ENCODE results near the gene RAB37.

Gene RAB37

GRCh38 chr17:74744349-74744713 is 7.3 kb downstream of the RAB37 start:
- no peak overlapping the region for H3K4me3 ChIP-seq (ENCODE audit: low read depth, low read length)
- TF ChIP-seq, protein P1, sequence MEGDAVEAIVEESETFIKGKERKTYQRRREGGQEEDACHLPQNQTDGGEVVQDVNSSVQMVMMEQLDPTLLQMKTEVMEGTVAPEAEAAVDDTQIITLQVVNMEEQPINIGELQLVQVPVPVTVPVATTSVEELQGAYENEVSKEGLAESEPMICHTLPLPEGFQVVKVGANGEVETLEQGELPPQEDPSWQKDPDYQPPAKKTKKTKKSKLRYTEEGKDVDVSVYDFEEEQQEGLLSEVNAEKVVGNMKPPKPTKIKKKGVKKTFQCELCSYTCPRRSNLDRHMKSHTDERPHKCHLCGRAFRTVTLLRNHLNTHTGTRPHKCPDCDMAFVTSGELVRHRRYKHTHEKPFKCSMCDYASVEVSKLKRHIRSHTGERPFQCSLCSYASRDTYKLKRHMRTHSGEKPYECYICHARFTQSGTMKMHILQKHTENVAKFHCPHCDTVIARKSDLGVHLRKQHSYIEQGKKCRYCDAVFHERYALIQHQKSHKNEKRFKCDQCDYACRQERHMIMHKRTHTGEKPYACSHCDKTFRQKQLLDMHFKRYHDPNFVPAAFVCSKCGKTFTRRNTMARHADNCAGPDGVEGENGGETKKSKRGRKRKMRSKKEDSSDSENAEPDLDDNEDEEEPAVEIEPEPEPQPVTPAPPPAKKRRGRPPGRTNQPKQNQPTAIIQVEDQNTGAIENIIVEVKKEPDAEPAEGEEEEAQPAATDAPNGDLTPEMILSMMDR (IDR thresholded peaks at IDR 0.05; ENCODE audit: control insufficient read depth, extremely low read depth, insufficient read depth) = no peak
- DNase-seq (ENCODE audit: low read depth) = no peak

GRCh38 chr17:74744714-74745547 is 7.9 kb downstream of the RAB37 start:
- DNase-seq (ENCODE audit: low read depth) = no peak
- TF ChIP-seq, protein P1 (IDR thresholded peaks at IDR 0.05; ENCODE audit: control insufficient read depth, extremely low read depth, insufficient read depth) = peak; percentile 97
- peak overlapping the region; percentile 41 for H3K4me3 ChIP-seq (ENCODE audit: low read depth, low read length)

DNA sequence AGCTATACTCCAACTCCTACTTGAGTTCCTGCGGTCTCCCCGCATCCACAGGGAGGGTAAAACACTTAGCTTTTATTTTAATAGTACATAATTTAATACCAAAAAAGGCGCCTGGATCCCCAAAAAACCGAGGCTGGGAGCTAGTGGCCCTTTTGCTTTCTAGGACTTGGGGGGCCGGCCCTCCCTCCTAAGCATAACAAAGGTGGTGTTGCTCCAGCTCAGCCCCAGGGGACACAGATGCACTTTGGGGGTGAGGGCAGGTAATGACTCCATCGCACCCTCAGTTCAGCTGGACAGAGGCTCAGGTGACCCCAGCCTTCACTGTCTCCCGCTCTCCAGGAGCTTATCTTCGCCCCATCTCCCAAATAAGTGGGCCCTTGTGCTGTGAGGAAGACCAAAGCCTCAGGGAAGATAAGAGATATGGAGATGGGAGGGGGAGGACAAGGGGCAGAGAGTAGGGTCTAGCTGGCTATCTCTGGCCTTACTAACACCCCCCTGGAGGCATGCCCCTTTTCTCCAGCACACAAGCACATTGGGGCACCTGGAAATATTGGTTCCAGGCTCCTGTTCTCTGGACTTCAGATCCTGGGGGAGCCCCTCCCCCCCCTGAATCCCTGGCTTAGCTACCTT is 8.6 kb downstream of the RAB37 start:
- TF ChIP-seq, protein P1 (IDR thresholded peaks at IDR 0.05; ENCODE audit: control insufficient read depth, extremely low read depth, insufficient read depth) = no peak
- no peak overlapping the region for H3K4me3 ChIP-seq (ENCODE audit: low read depth, low read length)
- no peak for DNase-seq (ENCODE audit: low read depth)

DNA sequence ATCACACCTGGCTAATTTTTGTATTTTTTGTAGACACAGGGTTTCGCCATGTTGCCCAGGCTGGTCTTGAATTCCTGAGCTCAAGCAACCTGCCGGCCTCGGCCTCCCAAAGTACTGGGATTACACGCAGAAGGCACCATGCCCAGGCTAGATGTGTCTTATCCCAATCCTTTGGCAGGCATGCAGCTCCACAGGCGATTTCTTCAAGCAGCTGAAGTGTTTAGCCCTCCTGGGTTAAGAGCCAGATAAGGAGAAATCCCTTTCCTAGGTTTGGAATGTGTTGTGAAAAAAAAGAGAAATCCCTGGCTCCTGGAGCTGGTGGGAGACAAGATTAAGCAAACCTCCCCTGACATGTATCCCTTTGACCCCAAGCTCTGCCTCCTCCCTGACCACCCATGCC is 9.3 kb downstream of the RAB37 start:
- TF ChIP-seq, protein P1 (IDR thresholded peaks at IDR 0.05; ENCODE audit: control insufficient read depth, extremely low read depth, insufficient read depth) = no peak
- no peak overlapping the region for H3K4me3 ChIP-seq (ENCODE audit: low read depth, low read length)
- DNase-seq (ENCODE audit: low read depth) = no peak

GRCh38 chr17:74746922-74747321 is 9.9 kb downstream of the RAB37 start:
- TF ChIP-seq, protein P1 (IDR thresholded peaks at IDR 0.05; ENCODE audit: control insufficient read depth, extremely low read depth, insufficient read depth) = no peak
- no peak for DNase-seq (ENCODE audit: low read depth)
- no peak overlapping the region for H3K4me3 ChIP-seq (ENCODE audit: low read depth, low read length)

DNA sequence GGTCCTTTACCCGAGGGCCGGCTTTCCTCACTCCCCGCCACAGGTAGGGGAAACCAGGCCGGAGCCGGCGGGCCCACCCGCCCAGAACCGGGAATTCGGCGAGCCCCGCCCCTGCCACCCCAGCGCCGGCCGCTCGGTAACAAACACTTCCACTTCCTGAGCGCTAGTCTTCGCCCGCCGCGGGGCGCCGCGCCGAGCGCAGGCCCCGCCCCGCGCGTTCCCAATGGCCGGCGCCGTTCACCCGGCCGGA is 11.1 kb downstream of the RAB37 start:
- H3K4me3 ChIP-seq (ENCODE audit: low read depth, low read length) = peak overlapping the region; percentile 98
- TF ChIP-seq, protein P1 (IDR thresholded peaks at IDR 0.05; ENCODE audit: control insufficient read depth, extremely low read depth, insufficient read depth) = no peak
- DNase-seq (ENCODE audit: low read depth) = no peak

Measured in LNCaP clone FGC (cell line).